A172 (cell line): Measurements from ENCODE around the gene TLE2. TPM values are rescaled to one million over a fixed set of nuclear protein-coding genes. Genes with fewer than 3 reads are reported as not detected.
"Not testable (repeated sequence)": the region's sequence is repeated elsewhere in the genome, so short reads cannot be mapped to it uniquely, and the experiment has no call there.

Experiments used
- DNase-seq: peaks from one replicate; pipeline ENCODE4 v3.0.0-alpha.2; 2015; ENCODE audit warnings: low spot score
- total RNA-seq: library from RNA; depleted of rRNA; stranded (reverse); fragments of >200 nt; shearing (Covaris generic); gene quantifications from 2 replicates; pipeline ENCODE4 v1.2.3, GENCODE V29; 2014

TLE2 gene
- total RNA-seq, 1 experiment from 2014 or later: 2.3 TPM

DNA sequence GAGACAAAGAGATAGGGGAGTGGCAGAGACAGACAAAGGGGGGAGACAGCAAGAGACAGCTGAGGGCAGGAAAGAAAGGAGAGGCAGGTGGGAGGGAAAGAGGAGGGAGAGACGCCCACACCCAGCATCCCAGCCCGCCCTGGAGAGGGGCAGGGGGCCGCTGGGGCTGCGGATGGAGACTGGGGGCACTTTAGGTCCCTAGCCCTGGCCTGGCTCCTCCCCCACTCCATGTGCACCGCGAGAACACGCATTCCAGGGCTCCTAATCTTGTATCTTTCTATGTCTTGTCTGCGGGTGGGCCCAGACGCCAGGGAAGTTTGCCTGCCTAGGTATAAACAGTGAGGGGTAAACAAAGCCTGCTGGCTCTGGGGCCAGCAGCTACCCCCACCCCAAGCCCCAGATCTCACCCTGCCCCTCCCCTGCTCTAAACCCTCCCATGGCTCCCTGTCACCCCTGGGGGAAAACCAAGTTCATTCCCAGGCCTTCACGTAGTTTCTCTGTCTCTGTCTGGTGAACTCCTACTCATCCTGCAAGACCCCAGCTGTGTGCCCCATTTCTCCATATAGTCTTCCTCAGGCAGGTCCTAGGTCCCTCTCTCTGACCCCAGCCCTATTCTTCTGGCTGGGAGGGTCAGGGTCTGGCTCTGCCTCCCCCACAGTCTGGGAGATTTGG is 27.5 kb upstream of the TLE2 start:
- no peak for DNase-seq

DNA sequence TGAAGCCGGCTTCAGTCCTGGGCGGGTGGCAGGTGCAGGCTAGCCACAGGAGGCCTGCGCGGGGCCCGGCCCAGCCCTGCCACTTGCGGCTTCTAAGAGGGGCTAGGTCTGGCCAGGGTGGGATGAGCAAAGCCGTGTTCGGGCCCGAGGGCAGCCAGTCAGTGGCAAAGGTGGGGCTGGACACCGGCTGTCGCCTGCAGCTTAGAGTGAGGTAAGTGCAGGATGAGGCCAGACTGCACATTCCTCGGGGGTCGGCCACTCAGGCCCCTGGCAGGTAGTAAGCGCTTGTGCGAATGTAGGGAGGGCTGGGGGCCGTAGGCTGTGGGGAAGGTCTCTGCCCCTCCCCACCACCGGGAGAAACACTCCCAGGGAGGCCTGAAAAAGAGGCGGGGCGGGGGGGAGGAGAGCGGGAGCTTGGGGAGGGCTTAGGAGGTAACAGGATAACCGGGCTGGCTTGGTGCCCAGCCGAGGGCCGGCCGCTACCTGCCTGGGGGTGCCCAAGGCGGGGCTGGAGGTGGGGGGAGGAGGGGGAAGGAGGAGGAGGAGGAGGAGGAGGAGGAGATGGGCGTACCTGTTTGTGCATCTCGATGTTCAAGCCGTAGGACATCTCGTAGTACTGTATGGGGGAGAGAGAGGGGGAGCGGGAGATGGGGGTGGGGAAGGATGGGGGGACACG is 26.8 kb upstream of the TLE2 start:
- DNase-seq: peak; percentile 44

DNA sequence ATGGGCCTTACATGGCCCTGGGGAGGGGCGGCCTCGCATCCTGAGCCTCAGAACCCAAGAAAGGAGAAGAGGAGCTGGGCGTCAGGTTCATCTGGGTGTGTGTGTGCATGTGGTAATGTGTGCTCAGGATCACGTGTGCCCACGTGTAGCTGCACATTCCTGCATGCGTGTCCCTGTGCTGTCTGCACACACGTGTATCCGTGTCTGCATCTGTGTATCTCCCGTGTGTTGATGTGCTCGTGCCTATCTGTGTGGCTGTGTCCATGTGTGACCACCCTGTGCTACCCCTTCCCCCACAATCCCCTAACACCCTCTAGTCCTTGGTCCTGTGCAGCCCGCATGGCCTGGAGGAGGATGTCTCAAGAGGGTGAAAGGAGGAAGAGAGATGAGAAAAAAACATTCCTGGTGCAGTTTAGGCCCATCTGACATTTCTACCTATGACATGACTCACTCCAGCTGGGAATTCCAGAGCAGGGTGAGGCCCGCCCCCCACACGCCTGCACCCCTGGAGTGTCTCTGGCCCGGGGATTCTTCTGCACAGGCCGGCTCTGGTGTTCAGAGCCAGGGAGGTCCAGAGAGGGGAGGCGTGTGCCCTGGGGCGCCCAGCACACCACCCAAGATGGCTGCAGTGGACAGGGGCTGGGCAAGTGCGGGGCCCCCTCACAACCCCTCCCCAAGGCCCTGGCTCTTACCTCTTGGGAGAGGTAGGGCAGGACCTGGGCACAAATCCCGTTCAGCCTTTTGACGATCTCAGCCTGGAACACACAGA is 26.1 kb upstream of the TLE2 start:
- peak; percentile 91 for DNase-seq

DNA sequence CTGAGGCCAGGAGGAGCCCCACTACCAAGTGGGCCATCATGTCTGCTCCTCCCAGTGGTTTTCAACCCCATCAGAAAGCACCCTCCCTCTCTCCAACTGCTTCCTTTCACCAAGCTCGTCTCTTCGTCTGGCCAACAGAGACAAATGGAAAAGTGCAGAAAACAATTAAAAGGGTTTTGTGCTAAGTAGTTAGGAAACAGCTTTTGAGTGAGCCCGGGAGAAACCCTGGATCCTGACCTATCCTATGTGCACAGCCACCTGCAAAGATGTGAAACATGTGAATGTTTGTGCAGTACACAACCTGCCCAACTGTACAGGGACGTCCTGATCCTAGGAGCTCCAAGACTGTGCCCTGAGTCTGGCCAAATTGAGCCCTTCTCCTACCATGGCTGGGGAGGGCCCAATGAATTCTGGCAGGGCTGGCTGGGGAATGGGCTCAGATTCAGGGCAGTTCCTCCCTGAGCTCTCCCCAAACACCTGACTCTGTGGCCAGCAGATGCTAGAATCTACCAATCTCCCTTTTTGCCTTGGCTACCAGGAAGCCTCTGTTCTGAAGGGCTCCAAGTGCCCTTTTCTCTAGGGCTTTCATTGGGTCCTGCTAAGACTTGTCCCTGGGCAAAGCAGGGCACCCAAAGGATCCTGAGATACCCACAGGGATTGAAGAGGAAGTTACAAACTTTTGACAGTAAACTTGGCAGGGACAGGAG is 25.3 kb upstream of the TLE2 start:
- no peak for DNase-seq

DNA sequence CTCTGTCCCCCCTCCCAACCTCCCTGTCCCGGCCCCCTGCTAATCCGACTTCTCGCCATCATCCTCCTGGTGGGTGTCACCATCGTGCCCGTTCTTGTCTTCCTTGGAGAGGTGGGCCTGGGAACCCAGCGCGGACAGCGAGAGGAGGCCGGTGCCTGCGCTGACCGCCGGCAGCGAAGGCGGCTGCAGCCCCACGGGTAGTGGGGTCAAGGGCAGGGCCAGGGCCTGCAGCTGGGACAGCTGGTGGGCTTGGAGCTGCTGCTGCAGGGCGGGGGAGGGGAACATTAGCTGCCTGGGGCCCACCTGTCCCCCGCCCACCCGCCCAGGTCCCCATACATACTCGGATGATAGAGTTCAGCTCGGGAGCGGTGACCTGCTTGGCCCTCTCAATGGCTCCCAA is 24.7 kb upstream of the TLE2 start:
- no peak for DNase-seq

DNA sequence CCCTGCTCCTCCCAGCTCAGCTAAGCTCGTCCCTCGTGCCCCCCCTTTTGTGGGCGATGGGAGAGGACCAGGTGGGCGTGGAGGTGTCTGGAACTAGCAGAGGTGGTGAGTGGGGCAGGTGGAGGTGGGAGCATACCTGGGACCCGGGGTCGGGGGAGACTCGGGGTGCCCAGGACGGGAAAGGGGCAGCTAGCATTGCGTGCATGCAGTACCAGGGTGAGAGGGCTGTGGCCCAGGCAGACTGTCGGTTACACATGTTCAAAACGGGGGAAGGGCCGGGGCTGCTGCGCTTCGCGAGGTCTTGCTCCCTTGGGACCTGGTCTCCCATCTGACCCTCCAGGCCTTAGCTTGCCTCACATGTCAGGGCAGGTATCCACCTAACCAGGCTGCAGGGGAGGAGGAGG is 24.1 kb upstream of the TLE2 start:
- DNase-seq: no peak

DNA sequence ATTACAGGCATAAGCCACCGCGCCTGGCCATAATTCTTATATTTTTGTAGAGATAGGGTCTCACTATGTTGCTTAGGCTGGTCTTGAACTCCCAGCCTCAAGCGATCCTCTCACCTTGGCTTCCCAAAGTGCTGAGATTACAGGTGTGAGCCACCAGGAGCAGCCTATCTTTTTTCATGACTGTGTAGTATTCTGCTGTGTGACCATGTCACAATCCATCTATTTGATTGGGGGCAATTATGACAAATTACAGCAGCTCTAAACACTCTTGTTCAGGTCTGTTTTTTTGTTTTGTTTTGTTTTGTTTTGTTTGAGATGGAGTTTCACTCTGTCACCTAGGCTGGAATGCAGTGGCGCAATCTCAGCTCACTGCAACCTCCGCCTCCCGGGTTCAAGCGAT is 20.9 kb upstream of the TLE2 start:
- not testable (repeated sequence) for DNase-seq

DNA sequence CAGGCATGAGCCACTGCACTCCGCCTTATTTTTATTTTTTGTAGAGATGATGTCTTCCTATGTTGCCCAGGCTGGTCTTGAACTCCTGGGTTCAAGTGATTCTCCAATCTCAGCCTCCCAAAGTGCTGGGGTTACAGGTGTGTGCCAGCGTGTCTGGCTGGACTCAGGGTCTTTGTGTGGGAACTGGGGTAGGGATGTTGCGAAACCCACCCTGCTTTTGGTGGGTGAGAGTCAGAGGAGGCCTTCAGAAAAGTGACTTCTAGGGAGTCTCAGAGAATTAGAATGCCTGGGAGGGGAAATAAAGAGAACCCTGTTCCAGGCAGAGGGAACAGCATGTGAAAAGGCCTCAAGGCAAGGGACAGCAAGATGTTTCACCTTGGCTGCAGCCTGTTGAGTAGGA is 20.0 kb upstream of the TLE2 start:
- DNase-seq: no peak

DNA sequence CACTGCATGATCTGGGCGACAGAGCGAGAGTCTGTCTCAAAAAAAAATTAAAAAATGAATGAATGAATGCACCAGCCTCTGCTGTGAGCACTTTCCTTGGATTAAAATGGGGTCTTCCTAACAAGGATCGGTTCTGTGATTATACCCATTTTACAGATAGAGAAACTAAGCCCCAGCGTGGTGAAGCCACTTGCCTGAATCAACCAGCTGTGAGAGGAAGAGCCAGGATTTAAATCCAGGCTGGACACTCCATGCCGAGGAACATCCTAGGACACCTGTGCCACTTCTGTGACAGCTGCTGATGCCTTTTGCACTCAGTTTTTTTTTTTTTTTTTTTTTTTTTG is 19.1 kb upstream of the TLE2 start:
- DNase-seq: no peak

DNA sequence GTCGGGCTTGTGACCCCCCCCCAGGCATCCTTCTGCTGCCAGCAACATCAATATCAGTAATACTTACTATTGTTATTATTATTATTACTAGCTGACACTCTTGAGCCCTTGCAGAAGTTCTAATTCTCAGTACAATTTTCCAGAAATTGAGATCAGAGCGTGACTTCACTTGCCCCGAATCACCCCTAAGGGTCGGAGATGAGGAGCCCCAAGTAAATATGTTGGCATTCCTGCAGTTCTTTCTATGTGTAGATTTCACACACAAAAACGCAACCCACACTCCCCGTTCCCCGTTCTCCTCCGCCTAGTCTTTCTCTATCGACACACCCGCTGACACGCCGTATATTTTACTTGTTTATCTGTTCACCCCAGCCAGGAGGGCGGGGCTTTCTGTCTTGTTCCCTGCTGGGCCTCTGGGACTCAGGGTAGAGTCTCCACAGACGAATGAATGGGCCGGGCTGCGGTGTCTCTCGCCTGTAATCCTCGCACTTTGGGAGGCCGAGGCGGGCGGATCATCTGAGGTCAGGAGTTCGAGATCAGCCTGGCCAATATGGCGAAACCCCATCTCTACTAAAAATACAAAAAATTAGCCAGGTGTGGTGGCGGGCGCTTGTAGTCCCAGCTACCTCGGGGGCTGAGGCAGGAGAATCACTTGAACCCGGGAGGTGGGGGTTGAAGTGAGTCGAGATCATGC is 18.6 kb upstream of the TLE2 start:
- peak; percentile 77 for DNase-seq

DNA sequence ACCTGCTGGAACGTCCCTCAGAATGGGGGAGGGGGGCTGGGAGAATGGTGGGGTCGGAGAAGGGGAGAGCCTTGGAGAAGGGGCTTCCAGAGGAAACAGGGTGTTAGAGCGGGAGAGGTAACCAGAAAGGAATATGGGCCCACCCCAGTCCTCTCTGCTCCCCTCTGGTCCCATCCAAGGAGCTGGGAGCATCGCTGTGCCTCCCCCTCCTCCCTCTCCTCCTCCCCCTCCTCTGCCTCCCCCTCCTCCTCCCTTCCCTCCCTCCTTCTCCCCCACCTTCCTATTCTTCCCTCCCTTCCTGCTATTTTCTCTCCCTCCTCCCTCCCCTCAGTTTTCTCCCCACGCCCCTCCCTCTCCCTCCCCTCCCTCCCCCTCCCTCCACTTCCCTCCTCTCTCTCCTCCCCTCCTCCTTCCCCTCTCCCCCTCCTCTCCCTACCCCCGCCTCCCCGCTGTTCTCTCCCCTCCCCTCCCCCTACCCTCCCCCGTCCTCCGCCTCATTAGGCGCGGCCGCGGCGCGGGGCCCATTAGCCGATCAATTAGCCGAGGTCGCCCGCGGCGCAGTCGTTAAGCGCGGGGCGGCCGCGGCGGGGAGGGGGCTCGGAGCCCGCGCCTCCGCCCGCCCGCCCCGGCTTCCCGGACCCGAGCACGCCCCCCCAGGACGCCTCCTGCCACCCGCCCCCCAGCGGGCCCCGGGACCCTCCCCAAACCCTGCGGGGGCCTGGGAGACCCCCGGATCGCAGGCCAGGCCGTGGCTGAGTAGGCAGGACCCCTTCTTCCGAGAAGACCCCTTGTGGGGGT is 17.8 kb upstream of the TLE2 start:
- no peak for DNase-seq

DNA sequence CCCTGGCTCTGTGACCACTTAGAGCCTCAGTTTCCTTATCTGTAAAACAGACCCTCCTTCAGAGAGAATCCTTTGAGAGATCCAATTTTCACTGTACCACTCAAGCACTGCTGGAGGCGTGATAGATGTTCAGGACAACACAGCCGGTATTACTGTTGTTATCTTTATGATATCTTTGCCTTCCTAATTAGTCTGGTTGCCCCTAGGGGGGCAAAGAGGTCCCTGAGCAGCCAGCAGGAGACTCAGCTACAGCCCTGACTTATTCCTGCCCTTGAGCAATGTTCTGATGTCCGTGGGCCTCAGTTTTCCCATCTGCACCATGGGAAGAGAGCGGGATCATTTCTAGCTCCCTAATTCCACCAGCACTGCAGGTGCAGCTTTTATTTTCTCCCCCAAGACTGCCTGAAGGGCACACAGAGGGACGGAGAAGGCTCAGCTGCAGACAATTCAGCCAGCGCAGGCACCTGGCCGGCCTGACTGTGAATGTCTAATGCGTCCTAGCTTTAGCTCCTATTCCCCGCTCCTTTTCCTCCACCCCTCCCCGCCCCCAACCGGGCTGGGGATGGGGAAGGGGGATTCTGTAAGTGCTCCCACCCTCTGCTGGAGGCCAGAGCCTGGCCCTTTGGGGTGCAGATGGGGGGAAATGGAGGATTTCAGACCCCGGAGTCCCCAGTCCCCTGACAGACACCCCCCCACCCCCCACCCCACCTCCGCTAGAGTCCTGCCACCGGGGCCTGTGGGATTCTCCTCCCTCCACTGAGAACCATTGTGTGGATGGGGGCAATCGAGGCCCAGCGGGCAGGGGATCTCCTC is 17.0 kb upstream of the TLE2 start:
- DNase-seq: no peak

DNA sequence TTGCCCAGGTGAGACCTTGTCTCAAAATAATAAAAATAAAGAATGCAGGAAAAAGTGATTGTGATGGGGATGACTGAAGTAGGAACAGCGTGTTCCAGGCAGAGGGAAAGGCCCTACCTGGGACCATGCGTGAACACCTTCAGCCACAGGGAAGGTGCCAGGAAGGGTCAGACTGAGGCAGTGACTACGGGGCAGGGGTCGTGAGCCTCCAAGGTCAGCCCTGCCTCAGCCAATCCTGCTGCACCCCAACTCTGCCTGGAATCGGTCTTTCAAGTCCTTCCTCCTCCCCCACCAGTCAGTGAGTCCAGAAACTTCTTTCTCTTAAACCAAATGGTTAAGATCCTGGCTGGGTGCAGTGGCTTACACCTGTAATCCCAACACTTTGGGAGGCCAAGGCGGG is 16.1 kb upstream of the TLE2 start:
- DNase-seq: no peak

DNA sequence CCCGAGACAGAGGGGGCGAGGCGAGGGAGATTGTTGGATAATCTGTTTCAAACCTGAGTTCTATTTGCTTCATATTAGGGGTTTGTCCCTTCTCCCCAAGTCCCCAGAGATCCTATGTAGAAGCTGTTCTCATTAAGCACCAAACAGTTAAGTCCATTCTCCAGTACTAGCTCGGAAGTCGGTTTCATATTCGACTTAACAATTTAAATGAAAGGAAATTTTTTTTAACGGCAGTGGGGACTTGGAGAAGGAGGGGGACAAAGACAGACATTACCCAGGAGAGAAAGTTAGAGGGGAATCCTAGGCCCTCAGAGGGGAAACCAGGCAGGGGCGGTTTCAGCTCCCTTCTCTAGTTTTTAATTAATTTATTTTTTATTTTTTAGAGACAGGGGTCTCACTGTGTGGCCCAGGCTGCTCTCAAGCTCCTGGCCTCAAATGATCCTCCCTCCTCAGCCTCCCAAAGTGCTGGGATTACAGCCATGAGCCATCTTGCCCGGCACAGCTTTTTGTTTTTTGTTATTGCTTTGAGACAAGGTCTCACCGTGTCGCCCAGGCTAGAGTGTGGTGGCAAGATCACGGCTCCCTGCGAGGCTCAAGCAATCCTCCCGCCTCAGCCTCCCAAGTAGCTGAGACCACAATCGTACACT is 13.7 kb upstream of the TLE2 start:
- no peak for DNase-seq

DNA sequence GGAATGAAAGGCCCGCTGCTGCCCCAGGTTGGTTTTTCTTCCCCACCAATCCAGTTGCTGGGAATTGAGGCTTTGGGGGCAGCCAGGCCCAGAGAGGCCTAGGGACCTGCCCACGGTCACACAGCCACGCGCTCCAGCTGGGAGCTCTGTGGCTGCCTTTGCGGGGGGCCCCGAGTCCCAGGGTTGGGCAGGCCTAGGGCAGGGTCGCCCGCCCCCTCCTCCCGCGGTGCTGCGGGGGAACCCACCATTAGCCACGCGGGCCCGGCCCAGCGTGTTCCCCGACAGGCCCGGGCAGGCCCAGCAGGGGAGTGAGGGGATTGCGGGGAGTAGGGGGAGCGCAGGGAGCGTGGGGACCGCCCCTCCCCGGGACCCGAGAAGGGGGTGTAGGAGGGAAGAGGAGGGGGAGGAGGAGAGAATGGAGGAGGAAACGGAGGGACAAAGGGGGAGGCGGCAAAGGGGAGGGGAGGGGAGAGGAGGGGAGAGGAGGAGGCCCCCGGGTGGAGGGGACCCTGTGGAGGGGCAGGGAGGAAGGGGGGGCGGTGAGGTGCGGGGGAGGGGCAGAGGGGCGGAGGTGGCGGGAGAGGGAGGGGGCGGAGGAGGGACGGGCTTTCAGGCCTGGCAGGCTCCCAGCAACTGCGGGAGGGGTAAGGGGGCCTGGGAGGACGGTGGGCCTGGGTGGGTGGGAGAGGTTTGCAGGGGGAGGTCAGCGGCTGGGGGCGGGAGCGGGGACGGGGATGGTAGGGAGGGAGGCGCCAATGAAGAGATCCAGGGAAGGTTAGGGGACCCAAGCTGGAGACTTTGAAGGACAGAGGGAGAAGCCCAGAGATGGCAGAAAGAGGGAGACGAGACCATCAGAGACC is 12.9 kb upstream of the TLE2 start:
- DNase-seq: no peak

DNA sequence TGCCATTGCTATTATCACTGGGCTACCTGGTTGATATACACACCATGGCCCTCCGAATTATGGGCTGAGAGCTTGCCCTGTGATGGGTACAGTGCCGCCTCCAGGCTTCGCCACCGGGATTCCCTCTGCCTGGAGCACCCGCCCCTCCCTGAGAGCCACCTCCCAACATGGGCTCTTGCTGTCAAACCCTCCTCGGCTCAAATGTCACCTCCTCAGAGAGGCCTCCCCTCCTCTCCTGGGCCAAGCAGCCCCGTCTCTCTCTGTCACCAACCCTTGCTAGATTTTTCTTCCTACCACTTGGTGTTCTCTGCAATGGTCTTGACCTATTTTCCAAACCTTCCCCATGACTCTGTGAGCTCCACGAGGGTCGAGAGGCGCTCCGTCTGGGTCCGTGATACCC is 12.2 kb upstream of the TLE2 start:
- no peak for DNase-seq

DNA sequence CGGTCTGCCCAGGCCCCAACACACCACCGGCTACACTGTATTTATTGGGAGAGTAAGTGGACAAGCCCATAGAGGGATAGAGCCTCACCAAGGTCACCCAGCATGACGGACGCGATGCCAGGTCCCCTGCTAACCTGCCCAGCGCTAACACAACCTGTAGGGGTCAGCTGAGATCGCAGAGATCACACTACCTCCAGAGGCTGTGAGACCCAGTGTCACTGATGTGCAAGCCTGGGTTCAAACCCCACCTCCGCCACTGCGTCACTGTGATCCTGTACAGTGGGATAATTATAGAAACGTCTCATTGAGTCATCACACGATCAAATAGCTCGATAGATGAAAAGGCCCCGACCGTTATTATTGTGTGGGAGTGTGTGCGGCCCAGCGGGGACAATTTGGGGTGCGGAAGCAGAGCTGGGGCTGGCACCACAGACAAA is 10.6 kb upstream of the TLE2 start:
- DNase-seq: no peak

DNA sequence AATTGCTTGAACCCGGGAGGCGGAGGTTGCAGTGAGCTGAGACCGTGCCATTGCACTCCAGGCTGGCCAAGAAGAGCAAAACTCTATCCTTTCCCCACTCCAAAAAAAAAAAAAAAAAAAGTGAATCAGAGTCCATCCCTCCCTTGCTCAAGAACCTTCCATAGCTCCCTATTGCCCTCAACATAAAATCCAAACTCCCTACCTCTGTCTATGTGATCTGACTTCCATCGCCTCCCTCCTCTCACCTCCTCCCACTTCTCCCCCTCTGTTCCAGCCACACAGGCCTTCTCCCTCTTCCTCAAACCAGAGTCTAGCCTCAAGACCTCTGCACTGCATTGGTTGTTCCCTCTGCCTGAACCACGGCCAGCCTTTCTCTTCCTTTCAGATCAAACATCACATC is 10.0 kb upstream of the TLE2 start:
- DNase-seq: no peak

DNA sequence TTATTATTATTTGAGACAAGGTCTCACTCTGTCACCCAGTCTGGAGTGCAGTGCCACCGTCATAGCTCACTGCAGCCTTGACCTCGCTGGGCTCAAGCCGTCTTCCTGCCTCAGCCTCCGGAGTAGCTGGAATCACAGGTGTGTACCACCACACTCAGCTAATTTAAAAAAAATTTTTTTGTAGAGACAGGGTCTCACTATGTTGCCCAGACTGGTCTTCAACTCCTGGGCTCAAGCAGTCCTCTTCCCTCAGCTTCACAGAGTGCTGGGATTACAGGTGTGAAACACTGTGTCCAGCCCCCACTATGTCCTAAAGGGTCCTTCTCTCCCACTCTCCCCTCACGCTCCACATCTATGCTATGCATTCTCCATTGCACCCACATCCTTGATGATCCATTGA is 9.1 kb upstream of the TLE2 start:
- no peak for DNase-seq
